Measurements from ENCODE around the gene P2RX4.

Gene P2RX4

GRCh38 chr12:121236776-121237175 is 26.8 kb downstream of the P2RX4 start:
- TF ChIP-seq CTCF (conservative IDR thresholded peaks at IDR 0.05) = no peak
- peak overlapping the region; percentile 82 for H3K27ac ChIP-seq

- no peak for TF ChIP-seq CTCF (conservative IDR thresholded peaks at IDR 0.05)
- H3K27ac ChIP-seq = peak overlapping the region; percentile 82
Observed at GRCh38 chr12:121237415-121237814, 27.5 kb downstream of the P2RX4 start.

GRCh38 chr12:121238086-121238485 is 28.2 kb downstream of the P2RX4 start:
- peak overlapping the region; percentile 82 for H3K27ac ChIP-seq
- no peak for TF ChIP-seq CTCF (conservative IDR thresholded peaks at IDR 0.05)

GRCh38 chr12:121238604-121239350 is 28.8 kb downstream of the P2RX4 start:
- TF ChIP-seq CTCF (conservative IDR thresholded peaks at IDR 0.05) = no peak
- H3K27ac ChIP-seq = peak overlapping the region; percentile 82

GRCh38 chr12:121239351-121240061 is 29.6 kb downstream of the P2RX4 start:
- TF ChIP-seq CTCF (conservative IDR thresholded peaks at IDR 0.05) = no peak
- peak overlapping the region; percentile 82 for H3K27ac ChIP-seq

- no peak for TF ChIP-seq CTCF (conservative IDR thresholded peaks at IDR 0.05)
- peak overlapping the region; percentile 82 for H3K27ac ChIP-seq
Observed at GRCh38 chr12:121240062-121240420, 30.1 kb downstream of the P2RX4 start.

GRCh38 chr12:121240484-121241101 is 30.7 kb downstream of the P2RX4 start:
- no peak for TF ChIP-seq CTCF (conservative IDR thresholded peaks at IDR 0.05)
- H3K27ac ChIP-seq = no peak overlapping the region; the same call in 1 of the 2 replicates
